ENCODE data around the gene PSTPIP1. TPM values are rescaled to one million over a fixed set of nuclear protein-coding genes. Genes with fewer than 3 reads are reported as not detected.

PSTPIP1 gene
- total and polyA plus RNA-seq, 10 of the 15 experiments (the other 5 are each of a cell fraction or from before 2014, with no cell fraction given), result 0.50 to 29.3 (median 14.5) TPM

DNA sequence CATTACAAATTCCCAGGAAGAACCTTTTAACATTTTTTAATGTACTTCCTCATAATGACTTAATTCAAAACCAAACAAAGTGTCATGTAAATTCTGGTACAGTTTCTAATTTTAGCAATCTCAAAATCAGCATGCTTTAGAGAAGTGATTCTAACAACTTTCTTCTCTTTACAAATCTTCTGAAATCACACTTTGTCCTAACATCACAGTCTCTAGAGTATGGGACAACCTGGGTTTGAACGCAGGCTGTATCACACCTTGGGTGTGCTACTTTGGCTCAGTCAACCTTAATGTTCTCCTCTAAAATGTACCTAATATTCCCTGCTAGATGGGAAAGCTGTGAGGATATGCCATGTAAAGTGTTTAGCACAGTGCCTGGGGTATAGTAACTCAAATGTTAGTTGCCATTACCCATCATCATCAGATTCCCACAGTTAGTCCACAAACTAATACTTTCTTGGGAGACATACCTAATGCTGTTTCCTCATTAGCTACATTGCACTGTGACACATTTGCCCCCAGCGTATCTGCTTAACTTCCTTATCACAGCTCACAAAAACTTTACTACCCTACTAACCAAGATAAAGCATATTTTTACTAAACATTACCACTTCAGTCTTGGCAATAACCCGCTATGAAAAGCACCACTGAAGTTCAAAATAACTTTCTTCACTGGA is 72.9 kb downstream of the PSTPIP1 start (continued):
- TF ChIP-seq MEF2A (IDR thresholded peaks at IDR 0.05; ENCODE audit: insufficient read depth, low read depth, low read length), result peak; percentile 68; the same call in 1 of the 2 replicates
- TF ChIP-seq ZNF384 (IDR thresholded peaks at IDR 0.05; ENCODE audit: borderline replicate concordance, low read depth, low read length), result no peak
- peak; percentile 60 to 67; a peak in 2 of 4 replicates for TF ChIP-seq IKZF2 (IDR thresholded peaks at IDR 0.05)
- TF ChIP-seq, protein P1, sequence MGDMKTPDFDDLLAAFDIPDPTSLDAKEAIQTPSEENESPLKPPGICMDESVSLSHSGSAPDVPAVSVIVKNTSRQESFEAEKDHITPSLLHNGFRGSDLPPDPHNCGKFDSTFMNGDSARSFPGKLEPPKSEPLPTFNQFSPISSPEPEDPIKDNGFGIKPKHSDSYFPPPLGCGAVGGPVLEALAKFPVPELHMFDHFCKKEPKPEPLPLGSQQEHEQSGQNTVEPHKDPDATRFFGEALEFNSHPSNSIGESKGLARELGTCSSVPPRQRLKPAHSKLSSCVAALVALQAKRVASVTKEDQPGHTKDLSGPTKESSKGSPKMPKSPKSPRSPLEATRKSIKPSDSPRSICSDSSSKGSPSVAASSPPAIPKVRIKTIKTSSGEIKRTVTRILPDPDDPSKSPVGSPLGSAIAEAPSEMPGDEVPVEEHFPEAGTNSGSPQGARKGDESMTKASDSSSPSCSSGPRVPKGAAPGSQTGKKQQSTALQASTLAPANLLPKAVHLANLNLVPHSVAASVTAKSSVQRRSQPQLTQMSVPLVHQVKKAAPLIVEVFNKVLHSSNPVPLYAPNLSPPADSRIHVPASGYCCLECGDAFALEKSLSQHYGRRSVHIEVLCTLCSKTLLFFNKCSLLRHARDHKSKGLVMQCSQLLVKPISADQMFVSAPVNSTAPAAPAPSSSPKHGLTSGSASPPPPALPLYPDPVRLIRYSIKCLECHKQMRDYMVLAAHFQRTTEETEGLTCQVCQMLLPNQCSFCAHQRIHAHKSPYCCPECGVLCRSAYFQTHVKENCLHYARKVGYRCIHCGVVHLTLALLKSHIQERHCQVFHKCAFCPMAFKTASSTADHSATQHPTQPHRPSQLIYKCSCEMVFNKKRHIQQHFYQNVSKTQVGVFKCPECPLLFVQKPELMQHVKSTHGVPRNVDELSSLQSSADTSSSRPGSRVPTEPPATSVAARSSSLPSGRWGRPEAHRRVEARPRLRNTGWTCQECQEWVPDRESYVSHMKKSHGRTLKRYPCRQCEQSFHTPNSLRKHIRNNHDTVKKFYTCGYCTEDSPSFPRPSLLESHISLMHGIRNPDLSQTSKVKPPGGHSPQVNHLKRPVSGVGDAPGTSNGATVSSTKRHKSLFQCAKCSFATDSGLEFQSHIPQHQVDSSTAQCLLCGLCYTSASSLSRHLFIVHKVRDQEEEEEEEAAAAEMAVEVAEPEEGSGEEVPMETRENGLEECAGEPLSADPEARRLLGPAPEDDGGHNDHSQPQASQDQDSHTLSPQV (IDR thresholded peaks at IDR 0.05), result no peak
- peak; percentile 23; the same call in 1 of the 2 replicates for TF ChIP-seq SMARCA5 (IDR thresholded peaks at IDR 0.05)
- no peak for TF ChIP-seq CHD2 (IDR thresholded peaks at IDR 0.05; ENCODE audit: borderline replicate concordance, low read depth, low read length)
- no peak for TF ChIP-seq JUND (IDR thresholded peaks at IDR 0.05; ENCODE audit: low read depth, low read length)
- TF ChIP-seq, protein P2, sequence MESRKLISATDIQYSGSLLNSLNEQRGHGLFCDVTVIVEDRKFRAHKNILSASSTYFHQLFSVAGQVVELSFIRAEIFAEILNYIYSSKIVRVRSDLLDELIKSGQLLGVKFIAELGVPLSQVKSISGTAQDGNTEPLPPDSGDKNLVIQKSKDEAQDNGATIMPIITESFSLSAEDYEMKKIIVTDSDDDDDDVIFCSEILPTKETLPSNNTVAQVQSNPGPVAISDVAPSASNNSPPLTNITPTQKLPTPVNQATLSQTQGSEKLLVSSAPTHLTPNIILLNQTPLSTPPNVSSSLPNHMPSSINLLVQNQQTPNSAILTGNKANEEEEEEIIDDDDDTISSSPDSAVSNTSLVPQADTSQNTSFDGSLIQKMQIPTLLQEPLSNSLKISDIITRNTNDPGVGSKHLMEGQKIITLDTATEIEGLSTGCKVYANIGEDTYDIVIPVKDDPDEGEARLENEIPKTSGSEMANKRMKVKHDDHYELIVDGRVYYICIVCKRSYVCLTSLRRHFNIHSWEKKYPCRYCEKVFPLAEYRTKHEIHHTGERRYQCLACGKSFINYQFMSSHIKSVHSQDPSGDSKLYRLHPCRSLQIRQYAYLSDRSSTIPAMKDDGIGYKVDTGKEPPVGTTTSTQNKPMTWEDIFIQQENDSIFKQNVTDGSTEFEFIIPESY (IDR thresholded peaks at IDR 0.05), result no peak
- TF ChIP-seq CREM (IDR thresholded peaks at IDR 0.05; ENCODE audit: low read depth), result no peak
- peak; percentile 56; the same call in 1 of the 2 replicates for TF ChIP-seq ATF7 (IDR thresholded peaks at IDR 0.05; ENCODE audit: low read depth)
- TF ChIP-seq JUNB (IDR thresholded peaks at IDR 0.05), result 0 out of 2 replicates have a peak, but pooled peaks have one; percentile 26
- TF ChIP-seq CEBPB (IDR thresholded peaks at IDR 0.05; ENCODE audit: borderline replicate concordance in 1 of 2, low read depth in 2 of 2, low read length in 2 of 2), result no peak
- TF ChIP-seq, protein P3, sequence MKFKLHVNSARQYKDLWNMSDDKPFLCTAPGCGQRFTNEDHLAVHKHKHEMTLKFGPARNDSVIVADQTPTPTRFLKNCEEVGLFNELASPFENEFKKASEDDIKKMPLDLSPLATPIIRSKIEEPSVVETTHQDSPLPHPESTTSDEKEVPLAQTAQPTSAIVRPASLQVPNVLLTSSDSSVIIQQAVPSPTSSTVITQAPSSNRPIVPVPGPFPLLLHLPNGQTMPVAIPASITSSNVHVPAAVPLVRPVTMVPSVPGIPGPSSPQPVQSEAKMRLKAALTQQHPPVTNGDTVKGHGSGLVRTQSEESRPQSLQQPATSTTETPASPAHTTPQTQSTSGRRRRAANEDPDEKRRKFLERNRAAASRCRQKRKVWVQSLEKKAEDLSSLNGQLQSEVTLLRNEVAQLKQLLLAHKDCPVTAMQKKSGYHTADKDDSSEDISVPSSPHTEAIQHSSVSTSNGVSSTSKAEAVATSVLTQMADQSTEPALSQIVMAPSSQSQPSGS (IDR thresholded peaks at IDR 0.05; ENCODE audit: low read length), result no peak
- no peak for TF ChIP-seq NRF1 (conservative IDR thresholded peaks at IDR 0.05; ENCODE audit: low read depth, low read length)
- no peak for TF ChIP-seq KDM1A (IDR thresholded peaks at IDR 0.05; ENCODE audit: borderline replicate concordance)
- TF ChIP-seq NR2C1 (IDR thresholded peaks at IDR 0.05), result no peak
- no peak for TF ChIP-seq PAX5 (IDR thresholded peaks at IDR 0.05; ENCODE audit: borderline replicate concordance, low read depth, low read length)
- TF ChIP-seq RAD21 (IDR thresholded peaks at IDR 0.05; ENCODE audit: insufficient read depth, low read depth, low read length), result no peak
- TF ChIP-seq ZSCAN29 (IDR thresholded peaks at IDR 0.05), result no peak
- no peak for TF ChIP-seq SMC3 (IDR thresholded peaks at IDR 0.05; ENCODE audit: borderline replicate concordance, low read length)
- peak; percentile 83 for TF ChIP-seq MEF2B (IDR thresholded peaks at IDR 0.05; ENCODE audit: partially characterized antibody, poor library complexity, severe bottlenecking)
- no peak for TF ChIP-seq EED (IDR thresholded peaks at IDR 0.05; ENCODE audit: low read depth)
- TF ChIP-seq, protein P4, sequence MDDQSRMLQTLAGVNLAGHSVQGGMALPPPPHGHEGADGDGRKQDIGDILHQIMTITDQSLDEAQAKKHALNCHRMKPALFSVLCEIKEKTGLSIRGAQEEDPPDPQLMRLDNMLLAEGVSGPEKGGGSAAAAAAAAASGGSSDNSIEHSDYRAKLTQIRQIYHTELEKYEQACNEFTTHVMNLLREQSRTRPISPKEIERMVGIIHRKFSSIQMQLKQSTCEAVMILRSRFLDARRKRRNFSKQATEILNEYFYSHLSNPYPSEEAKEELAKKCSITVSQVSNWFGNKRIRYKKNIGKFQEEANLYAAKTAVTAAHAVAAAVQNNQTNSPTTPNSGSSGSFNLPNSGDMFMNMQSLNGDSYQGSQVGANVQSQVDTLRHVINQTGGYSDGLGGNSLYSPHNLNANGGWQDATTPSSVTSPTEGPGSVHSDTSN (IDR thresholded peaks at IDR 0.05; ENCODE audit: insufficient replicate concordance, low read depth, low read length), result no peak
